Kidney epithelial cell (primary cell): ENCODE results near the gene GREB1L. TPM values are rescaled to one million over a fixed set of nuclear protein-coding genes. Genes with fewer than 3 reads are reported as not detected.

Experiments
- DNase-seq: peaks from one replicate; pipeline ENCODE4 v3.0.0-alpha.2; 2010; ENCODE audit warnings: low read depth
- H3K27me3 ChIP-seq: 2 replicates; pipeline ENCODE4 v1.6.0; 2011; ENCODE audit warnings: low read length; ENCODE audit not compliant: control insufficient read depth, insufficient read depth
- H3K36me3 ChIP-seq: 2 replicates; pipeline ENCODE4 v1.5.1; 2011; ENCODE audit warnings: low read length; ENCODE audit not compliant: control insufficient read depth, insufficient read depth
- H3K4me3 ChIP-seq: 2 replicates; pipeline ENCODE4 v1.5.1; 2011; ENCODE audit warnings: low read depth, mild to moderate bottlenecking, control low read depth, low read length
- CTCF ChIP-seq: IDR thresholded peaks from 2 replicates; pipeline ENCODE4 v1.5.1; 2011; ENCODE audit warnings: mild to moderate bottlenecking, moderate library complexity, low read length, control low read depth, inconsistent platforms; ENCODE audit not compliant: insufficient read depth, poor library complexity, severe bottlenecking
- total RNA-seq: library from RNA; depleted of rRNA; stranded (reverse); fragments of >200 nt; gene quantifications from 2 replicates; pipeline ENCODE4 v1.2.3, GENCODE V29; 2015

Gene GREB1L
- total RNA-seq, 1 donor from 2014 or later: 1.5 TPM

GRCh38 chr18:21255211-21255610 lies 13.2 kb downstream of the GREB1L start:
- TF ChIP-seq CTCF: no peak
- DNase-seq: no peak
- Histone ChIP-seq H3K4me3 (no peak overlapping the region), H3K27me3 (no peaks in the 10 kb centered on the region), H3K36me3 (no peaks in the 10 kb centered on the region)

GRCh38 chr18:21257386-21257785 lies 15.4 kb downstream of the GREB1L start:
- Histone ChIP-seq H3K4me3 (no peak overlapping the region), H3K36me3 (no peaks in the 10 kb centered on the region), H3K27me3 (no peaks in the 10 kb centered on the region)
- no peak for DNase-seq
- TF ChIP-seq CTCF: no peak

DNA sequence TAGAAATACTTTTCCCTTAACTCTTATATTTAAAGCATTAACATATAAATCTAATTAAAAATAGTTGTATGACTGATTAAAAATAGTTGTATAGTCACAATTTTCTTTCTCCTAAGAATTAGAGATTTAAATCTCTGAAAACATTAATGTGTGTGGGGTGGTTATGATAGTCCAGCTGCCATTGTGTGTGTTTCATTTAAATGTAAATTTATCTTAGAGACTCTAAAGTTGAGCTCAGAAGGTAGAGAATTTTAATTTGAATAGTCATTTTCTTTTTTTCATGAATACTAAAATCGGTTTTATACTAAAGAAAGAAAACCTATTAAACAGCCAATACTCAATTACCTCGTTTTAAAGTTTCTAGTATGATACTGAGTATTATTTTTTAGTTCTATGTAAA lies 18.6 kb downstream of the GREB1L start:
- DNase-seq: no peak
- TF ChIP-seq CTCF: no peak
- no peak overlapping the region for H3K4me3 ChIP-seq

GRCh38 chr18:21261352-21261751 lies 19.3 kb downstream of the GREB1L start:
- DNase-seq: no peak
- H3K27me3 ChIP-seq: no peaks in the 10 kb centered on the region
- H3K36me3 ChIP-seq: no peaks in the 10 kb centered on the region
- TF ChIP-seq CTCF: no peak
- no peak overlapping the region for H3K4me3 ChIP-seq

More for the DNA sequence above, 18.6 kb downstream of the GREB1L start:
- H3K36me3 ChIP-seq: no peaks in the 10 kb centered on the region
- no peaks in the 10 kb centered on the region for H3K27me3 ChIP-seq

- Histone ChIP-seq H3K27me3 (no peaks in the 10 kb centered on the region), H3K4me3 (no peak overlapping the region), H3K36me3 (no peaks in the 10 kb centered on the region)
- TF ChIP-seq CTCF: no peak
- DNase-seq: no peak
Observed at GRCh38 chr18:21262244-21262643, 20.2 kb downstream of the GREB1L start.

GRCh38 chr18:21262979-21263378 lies 20.9 kb downstream of the GREB1L start:
- H3K4me3 ChIP-seq: no peak overlapping the region
- no peaks in the 10 kb centered on the region for H3K36me3 ChIP-seq
- TF ChIP-seq CTCF: no peak
- DNase-seq: no peak
- H3K27me3 ChIP-seq: no peaks in the 10 kb centered on the region
